HepG2 (cell line): Measurements from ENCODE around the gene PLIN4. TPM values are rescaled to one million over a fixed set of nuclear protein-coding genes. Genes with fewer than 3 reads are reported as not detected.

ENCODE experiments used
- ATAC-seq: fragments of 200-7000 bp; cut with Tn5 transposase; 3 replicates; pipeline ENCODE4 v1.9.1; 2020; ENCODE audit warnings: mild to moderate bottlenecking, moderate library complexity
- BruUV-seq: library from RNA; stranded (reverse); fragments of 400-500 nt; replicated peaks from 2 replicates; lab custom pipeline; 2021; lab: Mats Ljungman, UMichigan
- CTCF ChIA-PET: fragments of 300-600 bp; formaldehyde crosslinking; extraction: SDS; loops from one replicate; lab custom pipeline; 2021; ENCODE audit warnings: low total read pairs, inconsistent platforms, low intra/inter-chr PET ratio; lab: Yijun Ruan, JAX
- POLR2A ChIA-PET: fragments of 350-600 bp; sonication (Branson Sonifier 250); formaldehyde crosslinking; loops from one replicate; lab custom pipeline; 2020; ENCODE audit warnings: antibody characterized with exemption, inconsistent platforms; lab: Yijun Ruan, JAX
- DNase-seq: peaks from one replicate; pipeline ENCODE4 v3.0.0-alpha.2; 2015; ENCODE audit warnings: low spot score
- FAIRE-seq: peaks from 3 replicates; lab custom pipeline; 2011; peaks lifted over from hg19 to GRCh38; lab: Jason Lieb, UNC
- H2AFZ ChIP-seq: one replicate; pipeline ENCODE4 v1.6.1; 2011; ENCODE audit warnings: low read length, inconsistent platforms
- H3K27ac ChIP-seq: fragments of 300-600 bp; 3 replicates; pipeline ENCODE4 v1.8.0; 2011; ENCODE audit warnings: mixed run types, mild to moderate bottlenecking, mixed read lengths, low read length, inconsistent platforms; ENCODE audit not compliant: insufficient read depth; ENCODE audit errors: extremely low read length
- H3K27me3 ChIP-seq, 2 experiments: fragments of 200-600 bp in 1 of 2; 2 replicates in 1 of 2; 3 replicates in 1 of 2; pipeline versions ENCODE4 v1.6.0 to v1.8.0; 2011; ENCODE audit warnings: low read length in 2 of 2, mild to moderate bottlenecking in 2 of 2, moderate library complexity in 2 of 2, inconsistent platforms in 1 of 2; ENCODE audit not compliant: insufficient read depth in 2 of 2, control insufficient read depth in 1 of 2
- H3K36me3 ChIP-seq, 2 experiments: fragments of 200-600 bp in 1 of 2; replicated peaks in 1 of 2; 2 replicates in 1 of 2; 3 replicates in 1 of 2; pipeline versions ENCODE4 v1.5.1 to v1.8.0; 2011; ENCODE audit warnings: low read length in 2 of 2, inconsistent platforms in 1 of 2; ENCODE audit not compliant: insufficient read depth in 2 of 2, control insufficient read depth in 1 of 2
- H3K4me1 ChIP-seq: 2 replicates; pipeline ENCODE4 v1.5.1; 2012; ENCODE audit warnings: low read length, inconsistent platforms; ENCODE audit not compliant: insufficient read depth
- H3K4me2 ChIP-seq: 2 replicates; pipeline ENCODE4 v1.6.0; 2011; ENCODE audit warnings: low read depth, low read length, inconsistent platforms
- H3K4me3 ChIP-seq, 3 experiments: fragments of 200-600 bp in 1 of 3; sonication (generic), shearing (Covaris generic) in 1 of 3; replicated peaks in 1 of 3; 2 replicates each; pipeline ENCODE4 v1.5.1; 2011 to 2016; ENCODE audit warnings: low read length in 3 of 3, inconsistent platforms in 2 of 3, low read depth in 2 of 3, mild to moderate bottlenecking in 2 of 3, control low read depth in 1 of 3, mixed read lengths in 1 of 3; ENCODE audit not compliant: insufficient read depth in 1 of 3
- H3K79me2 ChIP-seq: one replicate; pipeline ENCODE4 v1.6.1; 2011; ENCODE audit warnings: low read length, inconsistent platforms; ENCODE audit not compliant: insufficient read depth
- H3K9ac ChIP-seq: 2 replicates; pipeline ENCODE4 v1.6.0; 2011; ENCODE audit warnings: mild to moderate bottlenecking, low read depth, low read length, inconsistent platforms; ENCODE audit not compliant: insufficient read depth
- H3K9me3 ChIP-seq: 2 replicates; pipeline ENCODE4 v1.5.1; 2012; ENCODE audit warnings: mild to moderate bottlenecking, low read length
- H4K20me1 ChIP-seq: 2 replicates; pipeline ENCODE4 v1.6.0; 2011; ENCODE audit warnings: inconsistent platforms, mild to moderate bottlenecking, low read length, moderate library complexity; ENCODE audit not compliant: insufficient read depth
- AKNA ChIP-seq: sonication (generic); formaldehyde crosslinking; IDR thresholded peaks from 2 replicates; pipeline ENCODE4 v1.4.0; 2020; ENCODE audit warnings: missing genetic modification reagents, borderline replicate concordance
- KLF11 ChIP-seq: IDR thresholded peaks from 2 replicates; pipeline ENCODE4 v1.6.1; 2016; ENCODE audit warnings: missing compliant biosample characterization
- MTA3 ChIP-seq: sonication (generic); formaldehyde crosslinking; IDR thresholded peaks from 2 replicates; pipeline ENCODE4 v1.4.0; 2020; ENCODE audit warnings: missing genetic modification reagents
- RBFOX2 ChIP-seq: fragments of 200-400 bp; formaldehyde crosslinking; IDR thresholded peaks from 2 replicates; pipeline ENCODE4 v1.6.1; 2017; ENCODE audit warnings: low read depth, mild to moderate bottlenecking, low read length
- SIX4 ChIP-seq: sonication (generic); formaldehyde crosslinking; IDR thresholded peaks from 2 replicates; pipeline ENCODE4 v1.4.0; 2020; ENCODE audit warnings: missing genetic modification reagents
- TGIF2 ChIP-seq: IDR thresholded peaks from 2 replicates; pipeline ENCODE4 v1.6.1; 2016; ENCODE audit warnings: control low read depth, missing compliant biosample characterization
- ZBTB3 ChIP-seq: sonication (generic); formaldehyde crosslinking; IDR thresholded peaks from 2 replicates; pipeline ENCODE4 v1.4.0; 2020; ENCODE audit warnings: low read depth, mild to moderate bottlenecking, moderate library complexity, missing genetic modification reagents, borderline replicate concordance
- ZBTB4 ChIP-seq: sonication (generic); formaldehyde crosslinking; IDR thresholded peaks from 2 replicates; pipeline ENCODE4 v1.4.0; 2020; ENCODE audit warnings: missing genetic modification reagents, mild to moderate bottlenecking, borderline replicate concordance
- ZFAT ChIP-seq: sonication (generic); formaldehyde crosslinking; conservative IDR thresholded peaks from 2 replicates; pipeline ENCODE4 v1.8.1; 2023; ENCODE audit warnings: missing genetic modification reagents, inconsistent platforms
- ZFY ChIP-seq: sonication (generic); formaldehyde crosslinking; IDR thresholded peaks from 2 replicates; pipeline ENCODE4 v1.4.0; 2020; ENCODE audit warnings: missing genetic modification reagents
- ZNF138 ChIP-seq: sonication (generic); formaldehyde crosslinking; IDR thresholded peaks from 2 replicates; pipeline ENCODE4 v1.5.0; 2020; ENCODE audit warnings: mild to moderate bottlenecking, low read depth, missing genetic modification reagents
- ZNF331 ChIP-seq: sonication (generic); formaldehyde crosslinking; IDR thresholded peaks from 2 replicates; pipeline ENCODE4 v1.4.0; 2020; ENCODE audit warnings: missing genetic modification reagents
- ZNF615 ChIP-seq: sonication (generic); formaldehyde crosslinking; IDR thresholded peaks from 2 replicates; pipeline ENCODE4 v1.5.0; 2020; ENCODE audit warnings: mild to moderate bottlenecking, missing genetic modification reagents, borderline replicate concordance
- ZNF629 ChIP-seq: sonication (generic); formaldehyde crosslinking; conservative IDR thresholded peaks from 2 replicates; pipeline ENCODE4 v1.5.0; 2020; ENCODE audit warnings: missing genetic modification reagents
- whole genome bisulfite sequencing: methylation state at CpG from one replicate; pipeline ENCODE4 v1.1.6; 2017; ENCODE audit warnings: low lambda C conversion rate; 5-methylcytosine and 5-hydroxymethylcytosine counted together
- in situ Hi-C: cut with HindIII; loops from 2 replicates; pipeline ENCODE4 v1.10.0; 2017; ENCODE audit warnings: low pct_unique_long_range_greater_than_20kb; ENCODE audit not compliant: extremely low pct_ligation_motif_present
- intact Hi-C: fragments of 100-400 bp; cut with micrococcal nuclease; formaldehyde crosslinking; loops from one replicate; pipeline ENCODE4 v1.10.0; 2022; ENCODE audit not compliant: unreplicated experiment
- polyA plus RNA-seq, 8 experiments: library from polyadenylated mRNA; depleted of rRNA in 3 of 8; stranded (reverse) in 7 of 8; unstranded in 1 of 8; fragments of >200 nt; fragmentation: Illumina TruSeq in 4 of 8; extraction: Trizol in 4 of 8; gene quantifications; 2 replicates each; pipeline versions ENCODE4 v1.2.1 to v1.2.3, GENCODE V29; 2011 to 2016; ENCODE audit warnings: low read depth in 4 of 8, missing spikeins in 1 of 8, mixed read lengths in 1 of 8; ENCODE audit not compliant: insufficient read depth in 1 of 8
- total RNA-seq, 5 experiments: library from RNA; depleted of rRNA; stranded (reverse); fragments of >200 nt; fragmentation: Illumina TruSeq; extraction: Trizol; gene quantifications; 2 replicates each; pipeline ENCODE4 v1.2.3, GENCODE V29; 2016; ENCODE audit warnings: low read depth in 1 of 5

PLIN4 gene
- total and polyA plus RNA-seq, 2 of the 13 experiments (the other 11 are each of a cell fraction or from before 2014, with no cell fraction given): 1.1 to 1.3 TPM

GRCh38 chr19:4516939-4517300 lies 1.4 kb downstream of the PLIN4 start:
- no peak for DNase-seq
- in situ Hi-C loops: no loop called here
- POLR2A ChIA-PET: interaction anchor here (0.5 to 1.9 kb wide), 3 partner anchors 18 to 261 kb away, joined by 4 to 9 read pairs (median 9); partner anchors contain the start of genes LRG1 and PLIN5

More at GRCh38 chr19:4516939-4517300, 1.4 kb downstream of the PLIN4 start:
- H2AFZ ChIP-seq: no peak overlapping the region
- H3K27ac ChIP-seq: no peak overlapping the region
- CTCF ChIA-PET: no interaction called here
- H3K27me3 ChIP-seq: no peaks in the 10 kb centered on the region
- H3K9me3 ChIP-seq: no peaks in the 10 kb centered on the region
- H3K79me2 ChIP-seq: no peaks in the 10 kb centered on the region
- peaks cover 47% of the 10 kb centered on the region for H3K4me1 ChIP-seq
- H3K36me3 ChIP-seq: no peaks in the 10 kb centered on the region
- TF ChIP-seq ZNF615 (CRISPR knock-in tag) (no peak), SIX4 (CRISPR knock-in tag) (no peak), MTA3 (CRISPR knock-in tag) (no peak), ZNF629 (CRISPR knock-in tag) (no peak), ZFY (no peak), ZFAT (CRISPR knock-in tag) (no peak), ZNF331 (CRISPR knock-in tag) (no peak), KLF11 (CRISPR knock-in tag) (no peak), ZBTB3 (CRISPR knock-in tag) (no peak), TGIF2 (CRISPR knock-in tag) (no peak), ZBTB4 (no peak), ZNF138 (CRISPR knock-in tag) (no peak), RBFOX2 (no peak), AKNA (no peak)
- no peak overlapping the region for H3K9ac ChIP-seq
- BruUV-seq: no TSS peak
- intact Hi-C loops: no loop called here
- ATAC-seq (no peak), FAIRE-seq (no peak)
- no peak overlapping the region for H3K4me3 ChIP-seq
- H3K4me2 ChIP-seq: no peak overlapping the region
- WGBS: 75% methylated on average over 2 of the region's 8 CpGs
- H4K20me1 ChIP-seq: no peaks in the 10 kb centered on the region
